ENCODE measurements around the gene TAS1R2.

The TAS1R2 gene

DNA sequence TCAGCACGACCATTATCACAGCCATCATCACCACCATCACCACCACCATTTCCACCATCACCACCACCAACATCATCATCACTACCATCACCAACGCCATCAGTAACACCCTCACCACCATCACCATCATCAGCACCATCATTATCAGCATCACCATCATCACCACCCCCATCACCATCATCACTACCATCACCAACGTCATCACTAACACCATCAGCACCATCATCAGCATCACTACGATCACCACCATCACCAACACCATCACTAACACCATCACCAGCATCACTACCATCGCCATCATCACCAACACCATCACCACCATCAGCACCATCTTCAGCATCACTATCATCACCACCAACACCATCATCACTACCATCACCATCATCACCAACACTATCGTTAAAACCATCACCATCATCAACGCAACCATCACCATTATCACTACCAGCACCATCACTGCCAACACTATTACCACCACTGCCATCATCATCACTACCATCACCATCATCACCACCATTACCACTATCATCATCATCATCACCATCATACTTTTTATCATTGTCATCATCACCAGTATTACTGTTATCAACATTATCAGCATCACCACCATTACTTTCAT, 1.3 kb downstream of the TAS1R2 start:
- ATAC-seq, result no peak
- TF ChIP-seq ISL1 (CRISPR knock-in tag; IDR thresholded peaks at IDR 0.05) (no peak), ESRRG (CRISPR knock-in tag; IDR thresholded peaks at IDR 0.05) (no peak), ZC3H10 (CRISPR knock-in tag; IDR thresholded peaks at IDR 0.05) (no peak), TOX (CRISPR knock-in tag; IDR thresholded peaks at IDR 0.05; ENCODE audit: borderline replicate concordance) (no peak), ZNF8 (CRISPR knock-in tag; IDR thresholded peaks at IDR 0.05) (no peak), PPARA (CRISPR knock-in tag; IDR thresholded peaks at IDR 0.05; ENCODE audit: borderline replicate concordance) (no peak), ZFP3 (CRISPR knock-in tag; IDR thresholded peaks at IDR 0.05) (no peak), ZNF70 (CRISPR knock-in tag; IDR thresholded peaks at IDR 0.05) (no peak), ARNTL (CRISPR knock-in tag; IDR thresholded peaks at IDR 0.05; ENCODE audit: borderline replicate concordance, low read depth) (no peak), SNAI2 (CRISPR knock-in tag; IDR thresholded peaks at IDR 0.05) (no peak), CSDC2 (CRISPR knock-in tag; IDR thresholded peaks at IDR 0.05) (no peak), GLIS3 (CRISPR knock-in tag; IDR thresholded peaks at IDR 0.05) (no peak)
- TF ChIP-seq, protein P1, sequence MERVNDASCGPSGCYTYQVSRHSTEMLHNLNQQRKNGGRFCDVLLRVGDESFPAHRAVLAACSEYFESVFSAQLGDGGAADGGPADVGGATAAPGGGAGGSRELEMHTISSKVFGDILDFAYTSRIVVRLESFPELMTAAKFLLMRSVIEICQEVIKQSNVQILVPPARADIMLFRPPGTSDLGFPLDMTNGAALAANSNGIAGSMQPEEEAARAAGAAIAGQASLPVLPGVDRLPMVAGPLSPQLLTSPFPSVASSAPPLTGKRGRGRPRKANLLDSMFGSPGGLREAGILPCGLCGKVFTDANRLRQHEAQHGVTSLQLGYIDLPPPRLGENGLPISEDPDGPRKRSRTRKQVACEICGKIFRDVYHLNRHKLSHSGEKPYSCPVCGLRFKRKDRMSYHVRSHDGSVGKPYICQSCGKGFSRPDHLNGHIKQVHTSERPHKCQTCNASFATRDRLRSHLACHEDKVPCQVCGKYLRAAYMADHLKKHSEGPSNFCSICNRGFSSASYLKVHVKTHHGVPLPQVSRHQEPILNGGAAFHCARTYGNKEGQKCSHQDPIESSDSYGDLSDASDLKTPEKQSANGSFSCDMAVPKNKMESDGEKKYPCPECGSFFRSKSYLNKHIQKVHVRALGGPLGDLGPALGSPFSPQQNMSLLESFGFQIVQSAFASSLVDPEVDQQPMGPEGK (CRISPR knock-in tag; IDR thresholded peaks at IDR 0.05; ENCODE audit: borderline replicate concordance), result no peak
- TF ChIP-seq, protein P2, sequence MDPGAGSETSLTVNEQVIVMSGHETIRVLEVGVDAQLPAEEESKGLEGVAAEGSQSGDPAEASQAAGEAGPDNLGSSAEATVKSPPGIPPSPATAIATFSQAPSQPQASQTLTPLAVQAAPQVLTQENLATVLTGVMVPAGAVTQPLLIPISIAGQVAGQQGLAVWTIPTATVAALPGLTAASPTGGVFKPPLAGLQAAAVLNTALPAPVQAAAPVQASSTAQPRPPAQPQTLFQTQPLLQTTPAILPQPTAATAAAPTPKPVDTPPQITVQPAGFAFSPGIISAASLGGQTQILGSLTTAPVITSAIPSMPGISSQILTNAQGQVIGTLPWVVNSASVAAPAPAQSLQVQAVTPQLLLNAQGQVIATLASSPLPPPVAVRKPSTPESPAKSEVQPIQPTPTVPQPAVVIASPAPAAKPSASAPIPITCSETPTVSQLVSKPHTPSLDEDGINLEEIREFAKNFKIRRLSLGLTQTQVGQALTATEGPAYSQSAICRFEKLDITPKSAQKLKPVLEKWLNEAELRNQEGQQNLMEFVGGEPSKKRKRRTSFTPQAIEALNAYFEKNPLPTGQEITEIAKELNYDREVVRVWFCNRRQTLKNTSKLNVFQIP (CRISPR knock-in tag; IDR thresholded peaks at IDR 0.05; ENCODE audit: borderline replicate concordance, low read depth), result no peak
- TF ChIP-seq, protein P3, sequence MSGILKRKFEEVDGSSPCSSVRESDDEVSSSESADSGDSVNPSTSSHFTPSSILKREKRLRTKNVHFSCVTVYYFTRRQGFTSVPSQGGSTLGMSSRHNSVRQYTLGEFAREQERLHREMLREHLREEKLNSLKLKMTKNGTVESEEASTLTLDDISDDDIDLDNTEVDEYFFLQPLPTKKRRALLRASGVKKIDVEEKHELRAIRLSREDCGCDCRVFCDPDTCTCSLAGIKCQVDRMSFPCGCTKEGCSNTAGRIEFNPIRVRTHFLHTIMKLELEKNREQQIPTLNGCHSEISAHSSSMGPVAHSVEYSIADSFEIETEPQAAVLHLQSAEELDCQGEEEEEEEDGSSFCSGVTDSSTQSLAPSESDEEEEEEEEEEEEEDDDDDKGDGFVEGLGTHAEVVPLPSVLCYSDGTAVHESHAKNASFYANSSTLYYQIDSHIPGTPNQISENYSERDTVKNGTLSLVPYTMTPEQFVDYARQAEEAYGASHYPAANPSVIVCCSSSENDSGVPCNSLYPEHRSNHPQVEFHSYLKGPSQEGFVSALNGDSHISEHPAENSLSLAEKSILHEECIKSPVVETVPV (CRISPR knock-in tag; IDR thresholded peaks at IDR 0.05), result no peak
- TF ChIP-seq, protein P4, sequence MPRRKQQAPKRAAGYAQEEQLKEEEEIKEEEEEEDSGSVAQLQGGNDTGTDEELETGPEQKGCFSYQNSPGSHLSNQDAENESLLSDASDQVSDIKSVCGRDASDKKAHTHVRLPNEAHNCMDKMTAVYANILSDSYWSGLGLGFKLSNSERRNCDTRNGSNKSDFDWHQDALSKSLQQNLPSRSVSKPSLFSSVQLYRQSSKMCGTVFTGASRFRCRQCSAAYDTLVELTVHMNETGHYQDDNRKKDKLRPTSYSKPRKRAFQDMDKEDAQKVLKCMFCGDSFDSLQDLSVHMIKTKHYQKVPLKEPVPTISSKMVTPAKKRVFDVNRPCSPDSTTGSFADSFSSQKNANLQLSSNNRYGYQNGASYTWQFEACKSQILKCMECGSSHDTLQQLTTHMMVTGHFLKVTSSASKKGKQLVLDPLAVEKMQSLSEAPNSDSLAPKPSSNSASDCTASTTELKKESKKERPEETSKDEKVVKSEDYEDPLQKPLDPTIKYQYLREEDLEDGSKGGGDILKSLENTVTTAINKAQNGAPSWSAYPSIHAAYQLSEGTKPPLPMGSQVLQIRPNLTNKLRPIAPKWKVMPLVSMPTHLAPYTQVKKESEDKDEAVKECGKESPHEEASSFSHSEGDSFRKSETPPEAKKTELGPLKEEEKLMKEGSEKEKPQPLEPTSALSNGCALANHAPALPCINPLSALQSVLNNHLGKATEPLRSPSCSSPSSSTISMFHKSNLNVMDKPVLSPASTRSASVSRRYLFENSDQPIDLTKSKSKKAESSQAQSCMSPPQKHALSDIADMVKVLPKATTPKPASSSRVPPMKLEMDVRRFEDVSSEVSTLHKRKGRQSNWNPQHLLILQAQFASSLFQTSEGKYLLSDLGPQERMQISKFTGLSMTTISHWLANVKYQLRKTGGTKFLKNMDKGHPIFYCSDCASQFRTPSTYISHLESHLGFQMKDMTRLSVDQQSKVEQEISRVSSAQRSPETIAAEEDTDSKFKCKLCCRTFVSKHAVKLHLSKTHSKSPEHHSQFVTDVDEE (CRISPR knock-in tag; IDR thresholded peaks at IDR 0.05), result no peak

DNA sequence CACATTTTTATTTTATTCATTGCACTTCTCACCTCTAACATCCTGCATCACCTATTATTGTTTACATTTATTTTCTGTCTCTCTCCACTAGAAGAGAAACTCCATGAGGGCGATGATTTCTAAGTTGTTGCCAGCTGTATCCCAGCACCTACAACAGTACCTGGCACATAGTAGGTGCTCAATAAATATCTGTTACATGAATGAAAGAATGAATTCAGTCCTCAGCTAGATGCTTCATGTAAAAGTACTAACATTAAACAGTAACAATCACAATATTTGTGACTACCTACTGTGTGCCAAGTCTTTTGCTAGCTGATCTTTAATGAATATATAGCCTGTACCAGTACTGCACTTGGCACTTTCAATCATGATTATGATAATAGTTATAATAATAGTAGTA, 3.0 kb downstream of the TAS1R2 start:
- TF ChIP-seq ISL1 (CRISPR knock-in tag; IDR thresholded peaks at IDR 0.05) (no peak), SNAI2 (CRISPR knock-in tag; IDR thresholded peaks at IDR 0.05) (no peak), ZNF565 (CRISPR knock-in tag; conservative IDR thresholded peaks at IDR 0.05; ENCODE audit: low read depth) (no peak), ESRRG (CRISPR knock-in tag; IDR thresholded peaks at IDR 0.05) (no peak), CSDC2 (CRISPR knock-in tag; IDR thresholded peaks at IDR 0.05) (no peak), GLIS3 (CRISPR knock-in tag; IDR thresholded peaks at IDR 0.05) (no peak), ZFP30 (CRISPR knock-in tag; IDR thresholded peaks at IDR 0.05) (no peak), ZC3H10 (CRISPR knock-in tag; IDR thresholded peaks at IDR 0.05) (no peak), ZNF70 (CRISPR knock-in tag; IDR thresholded peaks at IDR 0.05) (no peak), ARNTL (CRISPR knock-in tag; IDR thresholded peaks at IDR 0.05; ENCODE audit: borderline replicate concordance, low read depth) (no peak), TCF4 (CRISPR knock-in tag; IDR thresholded peaks at IDR 0.05; ENCODE audit: borderline replicate concordance) (no peak), ZNF8 (CRISPR knock-in tag; IDR thresholded peaks at IDR 0.05) (no peak)
- TF ChIP-seq, protein P5, sequence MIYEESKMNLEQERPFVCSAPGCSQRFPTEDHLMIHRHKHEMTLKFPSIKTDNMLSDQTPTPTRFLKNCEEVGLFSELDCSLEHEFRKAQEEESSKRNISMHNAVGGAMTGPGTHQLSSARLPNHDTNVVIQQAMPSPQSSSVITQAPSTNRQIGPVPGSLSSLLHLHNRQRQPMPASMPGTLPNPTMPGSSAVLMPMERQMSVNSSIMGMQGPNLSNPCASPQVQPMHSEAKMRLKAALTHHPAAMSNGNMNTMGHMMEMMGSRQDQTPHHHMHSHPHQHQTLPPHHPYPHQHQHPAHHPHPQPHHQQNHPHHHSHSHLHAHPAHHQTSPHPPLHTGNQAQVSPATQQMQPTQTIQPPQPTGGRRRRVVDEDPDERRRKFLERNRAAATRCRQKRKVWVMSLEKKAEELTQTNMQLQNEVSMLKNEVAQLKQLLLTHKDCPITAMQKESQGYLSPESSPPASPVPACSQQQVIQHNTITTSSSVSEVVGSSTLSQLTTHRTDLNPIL (CRISPR knock-in tag; IDR thresholded peaks at IDR 0.05; ENCODE audit: low read depth), result no peak
- TF ChIP-seq, protein P3 (CRISPR knock-in tag; IDR thresholded peaks at IDR 0.05), result no peak
- TF ChIP-seq, protein P4 (CRISPR knock-in tag; IDR thresholded peaks at IDR 0.05), result no peak
- TF ChIP-seq, protein P1 (CRISPR knock-in tag; IDR thresholded peaks at IDR 0.05; ENCODE audit: borderline replicate concordance), result no peak
- ATAC-seq, result no peak
